HAP-1 (cell line): ENCODE measurements around the gene SLC35B4.

Experiments
- DNase-seq, 2 experiments: peaks; one replicate each; pipeline ENCODE4 v3.0.0-alpha.2; 2016 to 2020; ENCODE audit warnings: low spot score in 2 of 2
- H3K27me3 ChIP-seq: fragments of 250-450 bp; sonication (Bioruptor Pico); 2 replicates; pipeline ENCODE4 v1.5.1; 2020; ENCODE audit warnings: low read depth, mild to moderate bottlenecking, moderate library complexity
- H3K36me3 ChIP-seq: fragments of 250-450 bp; sonication (Bioruptor Pico); replicated peaks from 2 replicates; pipeline ENCODE4 v1.5.1; 2020; ENCODE audit warnings: mild to moderate bottlenecking
- H3K4me1 ChIP-seq: fragments of 250-450 bp; sonication (Bioruptor Pico); 2 replicates; pipeline ENCODE4 v1.5.1; 2020; ENCODE audit warnings: mild to moderate bottlenecking
- H3K4me3 ChIP-seq: fragments of 250-450 bp; sonication (Bioruptor Pico); 2 replicates; pipeline ENCODE4 v1.5.1; 2020; ENCODE audit warnings: mild to moderate bottlenecking, moderate library complexity
- H3K9me3 ChIP-seq: fragments of 250-450 bp; sonication (Bioruptor Pico); 2 replicates; pipeline ENCODE4 v1.5.1; 2020; ENCODE audit warnings: mild to moderate bottlenecking, moderate library complexity
- in situ Hi-C: fragments of 300-500 bp; cut with MboI; formaldehyde crosslinking; loops from 3 replicates; pipeline ENCODE4 v1.14.3; 2020; ENCODE audit warnings: low sequenced_read_pairs, inconsistent platforms, mixed read lengths

The SLC35B4 gene

DNA sequence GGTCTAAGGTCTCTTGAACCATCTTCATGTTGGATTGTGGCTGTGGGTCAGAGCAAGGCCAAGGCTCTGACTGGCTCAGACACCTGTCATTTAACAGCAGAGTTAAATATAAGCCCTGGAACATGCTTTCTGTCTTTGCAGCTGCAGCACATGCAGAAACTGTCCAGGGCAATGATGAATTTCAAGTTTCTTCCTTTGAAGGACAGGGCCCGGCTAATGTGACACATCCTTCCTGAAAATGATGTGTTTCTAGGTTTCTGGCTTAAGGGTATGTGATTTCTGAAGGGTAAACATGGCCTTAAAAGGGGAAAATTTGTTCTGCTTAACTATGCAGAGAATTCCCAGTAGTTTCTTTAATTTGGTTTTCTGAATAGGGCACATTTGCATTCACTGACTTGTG, 34.0 kb upstream of the SLC35B4 start:
- Histone ChIP-seq H3K4me1 (no peaks in the 10 kb centered on the region), H3K36me3 (no peaks in the 10 kb centered on the region), H3K4me3 (no peak overlapping the region), H3K9me3 (no peaks in the 10 kb centered on the region), H3K27me3 (no peaks in the 10 kb centered on the region; the same call in 1 of the 2 replicates)
- DNase-seq, result no peak
- in situ Hi-C loops, result no loop called here

GRCh38 chr7:134347567-134347966, 30.8 kb upstream of the SLC35B4 start:
- Histone ChIP-seq H3K36me3 (no peaks in the 10 kb centered on the region), H3K4me3 (no peak overlapping the region), H3K27me3 (no peaks in the 10 kb centered on the region; the same call in 1 of the 2 replicates), H3K4me1 (no peaks in the 10 kb centered on the region), H3K9me3 (no peaks in the 10 kb centered on the region)
- DNase-seq, result no peak
- in situ Hi-C loops, result loop anchor here (25.0 kb wide), 1 partner anchor 310 kb away; no protein-coding TSS in a partner anchor

DNA sequence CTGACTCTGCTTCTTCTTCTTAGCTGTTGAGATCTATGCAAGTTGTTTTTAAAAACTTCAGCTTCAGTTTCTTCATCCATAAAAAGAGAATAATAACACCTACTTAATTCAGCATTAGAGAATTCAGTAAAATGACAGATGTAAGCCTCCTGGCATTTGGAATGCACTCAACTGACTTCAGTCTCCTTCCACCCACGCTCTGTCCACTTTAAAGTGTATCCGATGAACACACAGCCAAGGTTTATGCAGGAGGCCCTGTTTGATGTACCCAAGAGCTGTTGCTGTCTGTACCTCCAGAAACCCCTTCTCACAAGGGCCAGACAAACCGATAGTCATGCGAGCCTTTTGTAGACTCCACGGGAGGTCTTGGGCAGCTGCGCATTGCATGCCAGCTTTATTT, 27.1 kb upstream of the SLC35B4 start:
- in situ Hi-C loops, result loop anchor here (25.0 kb wide), 1 partner anchor 306 kb away; no protein-coding TSS in a partner anchor
- DNase-seq, result no peak
- H3K4me3 ChIP-seq, result no peak overlapping the region
- H3K4me1 ChIP-seq, result no peaks in the 10 kb centered on the region
- no peaks in the 10 kb centered on the region for H3K27me3 ChIP-seq
- H3K36me3 ChIP-seq, result no peaks in the 10 kb centered on the region
- H3K9me3 ChIP-seq, result no peaks in the 10 kb centered on the region

DNA sequence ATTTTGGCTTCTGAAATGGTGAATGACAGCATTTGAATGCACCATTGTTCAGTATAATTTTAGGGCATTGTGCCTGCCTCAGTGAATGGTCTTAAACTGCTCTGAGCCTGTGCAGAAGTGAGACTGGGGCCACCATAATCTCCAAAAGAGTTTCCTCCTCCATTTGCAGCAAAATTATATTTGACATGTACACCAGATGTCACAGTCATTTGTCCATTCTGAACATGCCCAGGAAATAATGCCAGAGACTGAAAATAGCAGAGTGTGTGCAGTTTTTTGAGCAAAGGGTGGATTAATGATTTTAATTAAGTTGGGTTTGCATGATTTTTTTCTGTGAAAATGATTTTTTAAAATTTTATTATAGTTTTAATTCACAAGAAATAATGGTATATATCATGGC, 26.4 kb upstream of the SLC35B4 start:
- no peak for DNase-seq
- H3K9me3 ChIP-seq, result no peaks in the 10 kb centered on the region
- in situ Hi-C loops, result loop anchor here (25.0 kb wide), 1 partner anchor 306 kb away; no protein-coding TSS in a partner anchor
- no peaks in the 10 kb centered on the region for H3K36me3 ChIP-seq
- H3K27me3 ChIP-seq, result no peaks in the 10 kb centered on the region
- H3K4me1 ChIP-seq, result no peaks in the 10 kb centered on the region
- H3K4me3 ChIP-seq, result no peak overlapping the region

- DNase-seq, result no peak
- no peaks in the 10 kb centered on the region for H3K27me3 ChIP-seq
- no peaks in the 10 kb centered on the region for H3K4me1 ChIP-seq
- no peaks in the 10 kb centered on the region for H3K9me3 ChIP-seq
- in situ Hi-C loops, result loop anchor here (25.0 kb wide), 1 partner anchor 302 kb away; no protein-coding TSS in a partner anchor
- H3K36me3 ChIP-seq, result no peaks in the 10 kb centered on the region
- H3K4me3 ChIP-seq, result no peak overlapping the region
Measured at GRCh38 chr7:134339475-134339874, 22.7 kb upstream of the SLC35B4 start.

- no peaks in the 10 kb centered on the region for H3K4me1 ChIP-seq
- in situ Hi-C loops, result loop anchor here (25.0 kb wide), 1 partner anchor 301 kb away; no protein-coding TSS in a partner anchor
- no peak for DNase-seq
- no peaks in the 10 kb centered on the region for H3K36me3 ChIP-seq
- H3K27me3 ChIP-seq, result no peaks in the 10 kb centered on the region
- no peaks in the 10 kb centered on the region for H3K9me3 ChIP-seq
- no peak overlapping the region for H3K4me3 ChIP-seq
Measured at GRCh38 chr7:134337980-134338379, 21.2 kb upstream of the SLC35B4 start.

- Histone ChIP-seq H3K27me3 (no peaks in the 10 kb centered on the region), H3K36me3 (no peaks in the 10 kb centered on the region), H3K9me3 (no peaks in the 10 kb centered on the region), H3K4me1 (no peaks in the 10 kb centered on the region), H3K4me3 (no peak overlapping the region)
- in situ Hi-C loops, result loop anchor here (25.0 kb wide), 1 partner anchor 297 kb away; no protein-coding TSS in a partner anchor
- no peak for DNase-seq
Measured at GRCh38 chr7:134334408-134334807, 17.7 kb upstream of the SLC35B4 start.

DNA sequence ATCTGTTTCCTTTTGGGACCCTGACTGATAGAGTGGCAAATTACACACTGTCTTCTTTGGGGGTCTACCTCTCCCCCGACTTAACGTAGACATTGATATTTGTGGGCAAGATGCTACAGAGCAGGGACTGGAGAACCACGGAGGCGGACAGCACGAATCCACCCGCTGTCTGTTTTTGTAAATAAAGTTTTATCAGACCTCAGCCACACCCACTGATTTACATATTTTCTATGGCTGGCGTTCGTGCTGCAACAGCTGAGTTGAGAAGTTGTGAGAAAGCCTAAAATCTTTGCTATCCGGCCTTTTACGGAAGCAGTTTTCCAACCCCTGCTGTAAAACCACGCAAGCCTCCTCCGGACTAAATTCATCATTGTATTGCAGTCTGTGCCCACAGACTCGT, 17.2 kb upstream of the SLC35B4 start:
- in situ Hi-C loops, result loop anchor here (25.0 kb wide), 1 partner anchor 297 kb away; no protein-coding TSS in a partner anchor
- DNase-seq, result no peak

DNA sequence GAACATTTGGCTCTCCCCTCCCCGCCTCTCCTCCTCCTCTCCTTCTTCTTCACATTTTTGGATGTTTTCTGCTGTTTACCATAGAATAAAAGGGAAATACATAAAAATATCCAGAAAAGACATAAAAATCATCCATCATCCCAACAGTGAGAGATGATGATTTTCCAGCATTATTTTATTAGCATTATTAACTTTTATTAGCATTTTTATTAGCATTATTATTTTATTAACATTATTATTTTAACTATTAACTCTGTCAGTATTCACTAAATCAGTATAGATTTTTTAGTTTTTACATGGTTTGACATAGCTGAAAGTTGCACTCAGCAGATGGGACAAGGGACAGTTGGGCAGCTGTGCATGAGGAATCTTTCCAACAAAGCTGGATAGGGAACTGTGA, 16.2 kb upstream of the SLC35B4 start:
- no peak for DNase-seq
- no peaks in the 10 kb centered on the region for H3K4me1 ChIP-seq
- H3K9me3 ChIP-seq, result no peaks in the 10 kb centered on the region
- H3K4me3 ChIP-seq, result no peak overlapping the region
- in situ Hi-C loops, result loop anchor here (25.0 kb wide), 1 partner anchor 296 kb away; no protein-coding TSS in a partner anchor
- no peaks in the 10 kb centered on the region for H3K36me3 ChIP-seq
- H3K27me3 ChIP-seq, result no peaks in the 10 kb centered on the region

More for the DNA sequence above, 17.2 kb upstream of the SLC35B4 start:
- Histone ChIP-seq H3K4me3 (no peak overlapping the region), H3K36me3 (no peaks in the 10 kb centered on the region), H3K4me1 (no peaks in the 10 kb centered on the region), H3K9me3 (no peaks in the 10 kb centered on the region), H3K27me3 (no peaks in the 10 kb centered on the region)

- Histone ChIP-seq H3K4me1 (no peaks in the 10 kb centered on the region), H3K9me3 (no peaks in the 10 kb centered on the region), H3K27me3 (no peaks in the 10 kb centered on the region), H3K4me3 (no peak overlapping the region), H3K36me3 (no peaks in the 10 kb centered on the region)
- in situ Hi-C loops, result loop anchor here (25.0 kb wide), 1 partner anchor 294 kb away; no protein-coding TSS in a partner anchor
- DNase-seq, result no peak
Measured at GRCh38 chr7:134331393-134331792, 14.7 kb upstream of the SLC35B4 start.

DNA sequence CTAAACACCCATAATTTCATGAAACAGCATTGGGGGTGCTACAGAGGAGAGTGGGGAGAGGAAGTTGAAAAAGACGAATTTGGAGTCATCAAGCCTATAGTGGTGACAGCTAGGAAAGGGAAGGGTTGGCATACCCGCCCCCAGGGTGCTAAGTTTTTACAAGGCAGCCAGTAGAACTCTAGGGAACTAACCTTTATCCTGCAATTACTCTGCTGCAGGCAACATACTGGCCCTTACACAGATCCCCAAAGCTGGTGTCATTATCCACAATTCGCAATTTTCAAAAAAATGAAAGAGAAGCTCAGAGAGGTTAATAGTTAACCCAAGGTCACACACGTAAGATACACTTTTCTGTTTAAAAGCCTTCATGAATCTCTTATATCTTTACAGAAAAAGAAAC, 14.2 kb upstream of the SLC35B4 start:
- no peak for DNase-seq
- Histone ChIP-seq H3K4me3 (no peak overlapping the region), H3K27me3 (no peaks in the 10 kb centered on the region), H3K4me1 (no peaks in the 10 kb centered on the region), H3K36me3 (no peaks in the 10 kb centered on the region), H3K9me3 (no peaks in the 10 kb centered on the region)
- in situ Hi-C loops, result loop anchor here (25.0 kb wide), 1 partner anchor 294 kb away; no protein-coding TSS in a partner anchor

- Histone ChIP-seq H3K27me3 (no peaks in the 10 kb centered on the region), H3K9me3 (no peaks in the 10 kb centered on the region), H3K4me1 (no peaks in the 10 kb centered on the region), H3K4me3 (no peak overlapping the region), H3K36me3 (no peaks in the 10 kb centered on the region)
- in situ Hi-C loops, result loop anchor here (25.0 kb wide), 1 partner anchor 292 kb away; no protein-coding TSS in a partner anchor
- no peak for DNase-seq
Measured at GRCh38 chr7:134329614-134330346, 13.1 kb upstream of the SLC35B4 start.

- DNase-seq, result no peak
- Histone ChIP-seq H3K27me3 (no peaks in the 10 kb centered on the region), H3K9me3 (no peaks in the 10 kb centered on the region), H3K4me1 (no peaks in the 10 kb centered on the region), H3K4me3 (no peak overlapping the region), H3K36me3 (no peaks in the 10 kb centered on the region)
- in situ Hi-C loops, result loop anchor here (25.0 kb wide), 1 partner anchor 292 kb away; no protein-coding TSS in a partner anchor
Measured at GRCh38 chr7:134328900-134329299, 12.2 kb upstream of the SLC35B4 start.

DNA sequence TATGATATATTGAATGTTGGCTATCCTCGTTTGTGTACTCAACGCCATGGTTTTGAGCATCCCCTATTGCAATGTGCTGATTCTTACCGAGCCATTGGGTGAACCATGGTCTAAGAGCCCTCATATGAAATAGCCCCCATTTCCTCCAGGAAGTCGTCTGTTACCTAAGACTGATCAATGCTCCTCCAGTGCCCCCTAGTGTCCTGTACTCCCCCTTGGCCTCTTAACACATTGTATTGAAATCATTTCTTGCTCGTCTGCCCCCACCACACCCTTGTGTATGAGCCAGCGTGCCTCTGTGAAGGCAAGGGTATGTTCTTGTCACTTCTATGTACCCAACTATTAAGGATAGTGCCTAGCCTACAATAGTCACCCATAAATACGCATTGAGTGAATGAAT, 11.2 kb upstream of the SLC35B4 start:
- H3K36me3 ChIP-seq, result no peaks in the 10 kb centered on the region
- H3K4me3 ChIP-seq, result no peak overlapping the region

More for the DNA sequence above, 11.2 kb upstream of the SLC35B4 start:
- peak; percentile 74 to 87 for DNase-seq
- no peaks in the 10 kb centered on the region for H3K9me3 ChIP-seq
- H3K27me3 ChIP-seq, result no peaks in the 10 kb centered on the region
- no peaks in the 10 kb centered on the region for H3K4me1 ChIP-seq
- in situ Hi-C loops, result loop anchor here (25.0 kb wide), 1 partner anchor 291 kb away; no protein-coding TSS in a partner anchor
